Fibroblast of skin of right quadriceps (primary cell): Measurements from ENCODE around the gene ADAMTS14.
"Not testable (repeated sequence)": the region's sequence is repeated elsewhere in the genome, so short reads cannot be mapped to it uniquely, and the experiment has no call there.

Experiments
- DNase-seq: peaks from one replicate; pipeline ENCODE4 v3.0.0-alpha.2; 2013

ADAMTS14 gene

DNA sequence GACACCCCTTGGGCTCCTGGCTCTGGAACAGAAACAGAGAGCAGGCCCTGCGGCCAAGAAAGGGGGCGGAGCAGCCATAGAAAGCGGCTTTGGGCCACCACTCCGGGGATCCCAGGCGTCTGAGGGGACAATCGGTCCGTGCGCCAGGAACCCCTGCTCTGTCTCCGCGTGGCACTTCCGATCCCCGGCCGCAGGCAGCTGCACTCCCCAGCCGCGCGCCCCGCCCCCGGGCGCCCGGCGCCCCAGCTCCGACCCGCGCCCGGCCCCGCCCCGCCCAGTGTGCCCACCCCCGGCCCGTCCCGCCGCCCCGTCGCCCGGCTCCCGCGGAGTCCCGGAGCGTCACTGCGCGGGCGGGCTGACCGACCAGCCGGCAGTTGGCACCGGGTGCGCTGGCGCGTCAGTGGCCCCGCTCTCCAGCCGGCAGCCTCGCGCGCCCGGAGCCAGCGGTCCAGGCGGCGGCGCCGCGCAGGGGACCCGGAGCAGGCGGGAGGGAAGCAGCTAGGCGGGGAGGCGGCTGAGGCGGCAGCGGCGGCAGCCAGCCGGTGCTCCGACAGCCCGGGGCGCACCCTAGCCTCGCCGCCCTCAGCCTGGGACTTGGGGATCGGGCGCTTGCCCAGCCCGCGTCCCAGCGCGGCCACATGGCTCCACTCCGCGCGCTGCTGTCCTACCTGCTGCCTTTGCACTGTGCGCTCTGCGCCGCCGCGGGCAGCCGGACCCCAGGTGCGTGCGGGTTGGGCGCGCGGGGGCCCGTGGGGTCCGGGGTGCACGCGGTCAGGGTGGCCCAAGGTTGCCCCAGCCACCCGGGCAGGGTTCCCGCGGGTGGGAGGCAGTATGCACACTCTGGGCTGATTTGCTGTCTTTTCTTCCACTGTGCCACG lies at the start of gene ADAMTS14:
TSS of gene ADAMTS14 (plus strand) at position 342 of the 878 bp plus-strand sequence. CDS start at position 639, 297 bp downstream.
- peak; percentile 25 for DNase-seq

- DNase-seq, result no peak
Observed at GRCh38 chr10:70622541-70622940, 49.8 kb upstream of the ADAMTS14 start.

GRCh38 chr10:70622981-70623844 lies 49.1 kb upstream of the ADAMTS14 start:
- DNase-seq, result peak; percentile 21

DNA sequence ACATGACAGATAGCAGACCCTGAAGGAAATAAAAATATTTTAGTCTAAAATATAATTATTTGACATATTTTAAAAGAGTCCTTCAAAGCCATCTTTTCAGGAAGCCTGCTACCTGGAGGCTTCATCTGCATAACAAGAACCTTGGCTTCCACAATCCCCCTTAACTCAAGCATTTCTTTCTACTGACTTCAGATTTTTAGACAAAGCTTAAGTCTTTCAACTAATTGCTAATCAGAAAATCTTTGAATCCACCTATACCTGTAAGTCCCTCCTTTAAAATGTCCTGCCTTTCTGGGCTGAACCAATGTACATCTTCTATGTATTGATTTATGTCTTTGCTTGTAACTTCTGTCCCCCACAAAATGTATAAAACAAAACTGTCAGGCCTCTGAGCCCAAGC lies 46.2 kb upstream of the ADAMTS14 start:
- no peak for DNase-seq

DNA sequence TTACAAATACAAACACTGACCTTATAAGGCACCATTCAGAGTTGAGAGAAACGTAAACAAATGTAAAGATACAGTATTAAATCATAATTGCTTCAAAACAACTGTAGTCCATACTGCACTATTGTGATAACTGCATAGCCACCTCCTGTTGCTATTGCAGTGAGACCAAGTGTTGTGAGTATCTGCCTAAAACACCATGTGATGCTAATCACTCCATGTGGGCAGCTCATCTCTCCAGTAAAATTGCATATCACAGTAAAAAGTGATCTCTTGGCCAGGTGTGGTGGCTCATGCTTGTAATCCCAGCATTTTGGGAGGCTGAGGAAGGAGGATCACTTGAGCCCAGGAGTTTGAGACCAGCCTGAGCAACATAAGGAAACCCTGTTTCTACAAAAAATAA lies 43.0 kb upstream of the ADAMTS14 start:
- DNase-seq, result no peak

GRCh38 chr10:70631735-70632134 lies 40.6 kb upstream of the ADAMTS14 start:
- DNase-seq, result not testable (repeated sequence)

DNA sequence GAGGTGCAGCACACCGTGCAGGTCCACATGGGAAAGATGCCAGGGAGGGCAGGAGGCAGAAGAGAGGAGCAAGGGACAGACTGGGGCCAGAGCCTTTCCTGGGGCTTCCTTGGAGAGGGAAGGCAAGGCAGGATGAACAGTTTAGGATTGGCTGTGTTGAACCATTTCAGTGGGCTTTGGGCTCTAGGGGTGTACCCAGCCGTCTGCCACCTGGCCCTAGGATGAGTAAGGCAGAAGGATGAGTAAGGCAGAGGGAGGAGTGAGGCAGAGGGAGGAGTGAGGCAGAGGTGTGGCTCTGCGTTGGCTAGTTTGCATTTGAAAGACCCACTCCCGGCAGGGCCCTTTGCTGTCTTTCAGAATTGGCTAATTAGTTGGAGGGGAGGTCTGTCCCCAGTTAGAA lies 38.3 kb upstream of the ADAMTS14 start:
- no peak for DNase-seq

DNA sequence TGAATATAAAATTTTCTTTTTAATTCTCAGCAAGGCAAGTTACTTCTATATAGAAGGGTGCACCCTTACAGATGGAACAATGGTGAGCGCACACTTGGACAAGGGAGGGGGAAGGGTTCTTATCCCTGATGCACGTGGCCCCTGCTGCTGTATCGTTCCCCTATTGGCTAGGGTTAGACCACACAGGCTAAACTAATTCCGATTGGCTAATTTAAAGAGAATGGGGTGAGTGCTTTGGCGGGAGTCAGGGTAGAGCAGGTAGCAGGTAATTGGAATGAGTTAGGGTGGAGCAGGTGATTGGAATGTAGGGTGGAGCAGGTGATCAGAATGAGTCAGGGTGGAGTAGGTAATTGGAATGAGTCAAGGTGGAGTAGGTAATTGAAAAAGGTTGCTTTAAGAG lies 37.8 kb upstream of the ADAMTS14 start:
- not testable (repeated sequence) for DNase-seq

DNA sequence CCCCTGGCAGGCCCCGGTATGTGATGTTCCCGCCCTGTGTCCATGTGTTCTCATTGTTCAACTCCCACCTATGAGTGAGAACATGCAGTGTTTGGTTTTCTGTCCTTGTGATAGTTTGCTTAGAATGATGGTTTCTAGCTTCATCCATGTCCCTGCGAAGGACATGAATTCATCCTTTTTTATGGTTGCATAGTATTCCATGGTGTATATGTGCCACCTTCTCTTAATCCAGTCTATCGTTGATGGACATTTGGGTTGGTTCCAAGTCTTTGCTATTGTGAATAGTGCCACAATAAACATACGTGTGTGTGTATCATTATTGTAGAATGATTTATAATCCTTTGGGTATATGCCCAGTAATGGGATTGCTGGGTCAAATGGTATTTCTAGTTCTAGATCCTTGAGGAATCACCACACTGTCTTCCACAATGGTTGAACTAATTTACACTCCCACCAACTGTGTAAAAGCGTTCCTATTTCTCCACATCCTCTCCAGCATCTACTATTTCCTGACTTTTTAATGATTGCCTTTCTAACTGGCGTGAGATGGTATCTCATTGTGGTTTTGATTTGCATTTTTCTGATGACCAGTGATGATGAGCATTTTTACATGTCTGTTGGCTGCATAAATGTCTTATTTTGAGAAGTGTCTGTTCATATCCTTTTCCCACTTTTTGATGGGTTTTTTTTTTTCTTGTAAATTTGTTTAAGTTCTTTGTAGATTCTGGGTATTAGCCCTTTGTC lies 32.5 kb upstream of the ADAMTS14 start:
- not testable (repeated sequence) for DNase-seq

DNA sequence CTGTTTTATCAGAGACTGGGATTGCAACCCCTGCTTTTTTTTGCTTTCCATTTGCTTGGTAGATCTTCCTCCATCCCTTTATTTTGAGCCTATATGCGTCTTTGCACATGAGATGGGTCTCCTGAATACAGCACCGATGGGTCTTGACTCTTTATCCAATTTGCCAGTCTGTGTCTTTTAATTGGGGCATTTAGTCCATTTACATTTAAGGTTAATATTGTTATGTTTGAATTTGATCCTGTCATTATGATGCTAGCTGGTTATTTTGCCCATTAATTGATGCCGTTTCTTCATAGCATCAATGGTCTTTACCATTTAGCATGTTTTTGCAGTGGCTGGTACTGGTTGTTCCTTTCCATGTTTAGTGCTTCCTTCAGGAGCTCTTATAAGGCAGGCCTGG lies 29.0 kb upstream of the ADAMTS14 start:
- DNase-seq, result not testable (repeated sequence)

GRCh38 chr10:70644959-70645358 lies 27.3 kb upstream of the ADAMTS14 start:
- not testable (repeated sequence) for DNase-seq

DNA sequence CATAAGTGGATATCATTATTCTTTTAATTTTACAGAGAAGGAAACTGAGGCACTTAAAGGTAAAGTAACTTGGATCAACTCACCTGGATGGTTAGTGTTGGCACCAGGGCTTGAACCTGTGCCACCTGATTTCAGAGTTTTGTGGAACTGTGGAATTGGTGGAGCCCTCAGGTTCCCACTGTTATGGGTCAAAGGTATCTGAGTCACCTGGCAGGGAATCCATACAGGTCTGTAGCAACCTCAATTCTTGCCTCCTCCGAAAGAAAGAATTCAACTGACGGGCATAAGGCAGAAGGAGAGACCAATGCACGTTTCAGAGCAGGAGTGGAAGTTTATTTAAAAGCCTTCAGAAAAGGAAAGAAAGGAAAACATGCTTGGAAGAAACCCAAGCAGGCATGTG lies 25.2 kb upstream of the ADAMTS14 start:
- no peak for DNase-seq

GRCh38 chr10:70648427-70648826 lies 23.9 kb upstream of the ADAMTS14 start:
- no peak for DNase-seq

GRCh38 chr10:70649526-70649925 lies 22.8 kb upstream of the ADAMTS14 start:
- DNase-seq, result peak; percentile 72

- no peak for DNase-seq
Observed at GRCh38 chr10:70650104-70650503, 22.2 kb upstream of the ADAMTS14 start.

GRCh38 chr10:70650718-70651117 lies 21.6 kb upstream of the ADAMTS14 start:
- no peak for DNase-seq

DNA sequence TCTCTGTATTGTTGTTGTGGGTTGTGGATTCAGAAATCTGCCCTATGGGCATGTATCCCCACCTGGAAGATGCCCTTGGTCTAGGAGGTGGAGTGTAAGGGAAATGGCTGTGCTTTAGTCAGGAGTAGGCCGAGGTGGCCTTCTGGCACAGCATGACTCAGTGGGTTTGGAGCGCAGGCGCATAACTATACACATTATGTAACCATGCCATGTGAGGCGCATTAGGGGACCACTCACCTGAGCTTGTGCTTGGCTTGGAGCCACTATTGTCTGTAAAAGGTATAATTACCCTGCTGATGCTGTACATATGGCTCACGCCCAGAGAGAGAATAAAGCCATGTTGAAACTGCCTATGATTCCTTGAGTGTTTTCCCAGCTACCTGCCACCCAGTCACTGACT lies 20.6 kb upstream of the ADAMTS14 start:
- no peak for DNase-seq

GRCh38 chr10:70652761-70653657 lies 19.3 kb upstream of the ADAMTS14 start:
- DNase-seq, result peak; percentile 98

DNA sequence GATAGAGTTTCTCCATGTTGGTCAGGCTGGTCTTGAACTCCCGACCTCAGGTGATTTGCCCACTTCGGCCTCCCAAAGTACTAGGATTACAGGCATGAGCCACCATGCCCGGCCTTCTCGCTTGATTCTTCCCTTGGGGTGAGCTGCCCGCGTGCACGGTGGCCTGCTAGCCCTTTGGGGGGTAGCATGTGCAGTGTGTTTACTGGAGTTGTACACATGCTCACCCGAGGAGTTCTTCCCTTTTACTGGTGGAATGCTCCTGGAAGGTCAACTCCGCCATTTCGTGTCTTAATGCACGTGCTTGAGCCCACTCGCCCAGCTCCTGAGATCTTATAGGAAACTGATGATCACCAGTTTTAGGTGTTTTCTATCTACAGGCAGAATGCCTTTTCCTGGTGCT lies 17.0 kb upstream of the ADAMTS14 start:
- no peak for DNase-seq

GRCh38 chr10:70656489-70656888 lies 15.8 kb upstream of the ADAMTS14 start:
- peak; percentile 98 for DNase-seq

- no peak for DNase-seq
Observed at GRCh38 chr10:70657041-70657440, 15.3 kb upstream of the ADAMTS14 start.

DNA sequence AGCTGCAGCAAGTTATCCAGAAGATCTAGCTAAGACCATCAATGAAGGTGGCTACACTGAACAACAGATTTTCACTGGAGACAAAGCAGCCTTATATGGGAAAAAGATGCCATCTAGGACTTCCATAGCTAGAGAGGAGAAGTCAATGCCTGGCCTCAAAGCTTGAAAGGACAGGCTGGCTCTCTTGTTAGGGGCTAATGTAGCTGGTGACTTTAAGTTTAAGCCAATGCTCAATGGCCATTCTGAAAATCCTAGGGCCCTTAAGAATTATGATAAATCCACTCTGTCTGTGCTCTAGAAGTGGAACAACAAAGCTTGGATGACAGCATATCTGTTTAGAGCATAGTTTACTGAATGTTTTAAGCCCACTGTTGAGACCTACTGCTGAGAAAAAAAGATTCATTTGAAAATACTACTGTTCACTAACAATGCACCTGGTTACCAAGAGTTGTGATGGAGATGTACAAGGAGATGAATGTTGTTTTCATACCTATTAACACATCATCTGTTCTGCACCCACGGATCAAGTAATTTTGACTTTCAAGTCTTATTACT lies 13.6 kb upstream of the ADAMTS14 start:
- no peak for DNase-seq
